GM12878 (cell line): ENCODE data around the gene CMTM3.

Source experiments
- CHD1 ChIP-seq: IDR thresholded peaks from 2 replicates; pipeline ENCODE4 v1.6.1; 2012; ENCODE audit warnings: low read depth, low read length, improper control_type of control experiment
- CTCF ChIP-seq, 3 experiments: IDR thresholded peaks in 2 of 3; conservative IDR thresholded peaks in 1 of 3; 2 replicates each; pipeline ENCODE4 v1.5.1; 2011; ENCODE audit warnings: low read depth in 3 of 3, low read length in 3 of 3, mild to moderate bottlenecking in 3 of 3, control low read depth in 2 of 3, moderate library complexity in 2 of 3, inconsistent platforms in 1 of 3, mixed read lengths in 1 of 3; ENCODE audit not compliant: control insufficient read depth in 2 of 3, insufficient read depth in 1 of 3; ENCODE audit errors: extremely low read depth in 1 of 3
- EP300 ChIP-seq, 2 experiments: fragments of 150-350 bp in 1 of 2; IDR thresholded peaks; 2 replicates each; pipeline ENCODE4 v1.6.1; 2011 to 2012; ENCODE audit warnings: low read depth in 2 of 2, low read length in 2 of 2, borderline replicate concordance in 1 of 2, improper control_type of control experiment in 1 of 2, inconsistent platforms in 1 of 2; ENCODE audit not compliant: control insufficient read depth in 1 of 2
- HDAC6 ChIP-seq: fragments of 200-600 bp; sonication (generic); IDR thresholded peaks from one replicate; pipeline ENCODE4 v1.8.0; 2017; ENCODE audit warnings: antibody characterized with exemption; ENCODE audit not compliant: unreplicated experiment
- JUND ChIP-seq: IDR thresholded peaks from 2 replicates; pipeline ENCODE4 v1.6.1; 2012; ENCODE audit warnings: low read depth, mild to moderate bottlenecking, low read length, improper control_type of control experiment, moderate library complexity
- KDM1A ChIP-seq: fragments of 200-600 bp; sonication (generic); IDR thresholded peaks from 2 replicates; pipeline ENCODE4 v1.6.1; 2016; ENCODE audit warnings: borderline replicate concordance
- MAX ChIP-seq: IDR thresholded peaks from 2 replicates; pipeline ENCODE4 v1.6.1; 2012; ENCODE audit warnings: low read depth, low read length, improper control_type of control experiment
- NR2F1 ChIP-seq: fragments of 450-650 bp; conservative IDR thresholded peaks from 2 replicates; pipeline ENCODE4 v1.6.1; 2017; ENCODE audit warnings: mild to moderate bottlenecking
- POLR2A ChIP-seq: IDR thresholded peaks from 2 replicates; pipeline ENCODE4 v1.6.1; 2011; ENCODE audit warnings: low read depth, mild to moderate bottlenecking, low read length
- SPI1 ChIP-seq: IDR thresholded peaks from 2 replicates; pipeline ENCODE4 v1.6.1; 2011; ENCODE audit warnings: low read depth, mild to moderate bottlenecking, low read length, moderate library complexity, borderline replicate concordance; ENCODE audit not compliant: insufficient read depth
- SUZ12 ChIP-seq: fragments of 200-600 bp; sonication (generic); IDR thresholded peaks from one replicate; pipeline ENCODE4 v1.6.1; 2018; ENCODE audit warnings: antibody characterized with exemption, mild to moderate bottlenecking; ENCODE audit not compliant: unreplicated experiment
- TAF1 ChIP-seq: IDR thresholded peaks from 2 replicates; pipeline ENCODE4 v1.6.1; 2011; ENCODE audit warnings: mild to moderate bottlenecking, low read depth, low read length, borderline replicate concordance
- ZBTB33 ChIP-seq: fragments of 450-650 bp; IDR thresholded peaks from 2 replicates; pipeline ENCODE4 v1.6.1; 2017; ENCODE audit warnings: mild to moderate bottlenecking

DNA sequence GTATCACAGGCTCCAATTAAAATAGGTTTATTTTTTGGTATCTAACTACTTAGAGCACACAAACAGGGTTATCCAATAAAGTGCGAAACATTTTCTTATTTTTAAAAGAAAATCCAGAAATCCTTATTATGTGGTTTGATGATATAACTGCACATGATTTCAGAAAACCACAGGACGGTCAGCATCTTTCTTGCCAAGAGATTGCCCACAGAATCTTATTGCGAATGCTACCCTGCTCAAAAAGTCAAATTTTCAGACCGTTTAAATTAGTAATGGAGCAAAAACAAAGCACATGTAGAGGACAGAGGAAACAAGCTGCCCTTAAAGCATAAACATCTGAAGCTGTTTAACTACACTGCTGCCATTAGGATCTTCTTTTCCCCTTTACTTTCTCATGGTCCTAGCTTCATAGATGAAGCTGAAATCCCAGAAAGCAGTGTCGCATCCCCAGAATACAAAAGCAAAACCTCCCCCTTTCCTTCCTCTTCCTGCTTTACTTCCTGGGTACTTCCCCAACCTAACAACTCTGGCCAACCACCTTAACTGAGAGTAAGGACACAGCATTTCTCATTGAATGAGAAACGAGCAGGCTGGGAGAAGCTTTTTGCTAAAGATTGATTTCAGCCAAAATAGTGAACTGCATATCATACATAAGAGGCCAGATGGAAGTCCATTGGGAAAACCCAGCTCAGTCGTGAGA, 48.3 kb downstream of the CMTM3 start:
- no peak for TF ChIP-seq SPI1
- no peak for TF ChIP-seq SUZ12
- TF ChIP-seq CTCF (IDR thresholded peaks at IDR 0.05 in 2 of 3, conservative IDR thresholded peaks at IDR 0.05 in 1 of 3; ENCODE audit: control insufficient read depth in 2 of 3, extremely low read depth in 1 of 3, insufficient read depth in 1 of 3, low read depth in 3 of 3, low read length in 3 of 3), result no peak
- TF ChIP-seq NR2F1, result no peak
- TF ChIP-seq POLR2A, result no peak
- no peak for TF ChIP-seq ZBTB33
- TF ChIP-seq EP300 (IDR thresholded peaks at IDR 0.05; ENCODE audit: borderline replicate concordance in 1 of 2, control insufficient read depth in 1 of 2, low read depth in 2 of 2, low read length in 2 of 2), result no peak
- no peak for TF ChIP-seq JUND
- no peak for TF ChIP-seq CHD1
- TF ChIP-seq MAX, result no peak
- TF ChIP-seq TAF1, result no peak
- no peak for TF ChIP-seq KDM1A
- no peak for TF ChIP-seq HDAC6
